Ascending aorta (tissue), 2 donors: ENCODE data around the gene ANKRD40CL. TPM values are rescaled to one million over a fixed set of nuclear protein-coding genes. Genes with fewer than 3 reads are reported as not detected.

Experiments
- DNase-seq, 2 donors: peaks; one replicate each; pipeline ENCODE4 v3.0.0-alpha.2; 2019; ENCODE audit warnings: low spot score in 2 of 2
- H3K27ac ChIP-seq, 2 donors: fragments of 200-600 bp; sonication (generic); one replicate each; pipeline ENCODE4 v1.5.1; 2016 to 2017; ENCODE audit warnings: mild to moderate bottlenecking in 1 of 2
- H3K27me3 ChIP-seq: fragments of 200-600 bp; sonication (generic); one replicate; pipeline ENCODE4 v1.5.1; 2017
- H3K36me3 ChIP-seq, 2 donors: fragments of 200-600 bp; sonication (generic); one replicate each; pipeline ENCODE4 v1.5.1; 2016
- H3K4me1 ChIP-seq, 2 donors: fragments of 200-600 bp; sonication (generic); one replicate each; pipeline ENCODE4 v1.5.1; 2016 to 2017; ENCODE audit warnings: mild to moderate bottlenecking in 1 of 2
- H3K4me3 ChIP-seq, 2 donors: fragments of 200-600 bp; sonication (generic); one replicate each; pipeline ENCODE4 v1.5.1; 2016 to 2017; ENCODE audit warnings: mild to moderate bottlenecking in 1 of 2
- H3K9me3 ChIP-seq, 2 donors: fragments of 200-600 bp; sonication (generic); one replicate each; pipeline ENCODE4 v1.5.1; 2016
- intact Hi-C: fragments of 100-400 bp; cut with DNase I; formaldehyde crosslinking; loops from one replicate; pipeline ENCODE4 v1.15.1; 2023
- total RNA-seq: library from RNA; depleted of rRNA; stranded (reverse); fragments of >200 nt; gene quantifications from one replicate; pipeline ENCODE4 v1.1.0, GENCODE V29; 2016
- TF ChIP-seq, protein P1 (sequence below), 3 experiments: fragments of 200-600 bp in 2 of 3; fragments of 450-650 bp in 1 of 3; sonication (generic) in 2 of 3; IDR thresholded peaks; one replicate each; pipeline ENCODE4 v1.5.1; 2016 to 2019; ENCODE audit warnings: antibody characterized with exemption in 3 of 3, mild to moderate bottlenecking in 1 of 3, moderate library complexity in 1 of 3

ANKRD40CL gene
- total RNA-seq, 1 donor from 2014 or later, result not detected

DNA sequence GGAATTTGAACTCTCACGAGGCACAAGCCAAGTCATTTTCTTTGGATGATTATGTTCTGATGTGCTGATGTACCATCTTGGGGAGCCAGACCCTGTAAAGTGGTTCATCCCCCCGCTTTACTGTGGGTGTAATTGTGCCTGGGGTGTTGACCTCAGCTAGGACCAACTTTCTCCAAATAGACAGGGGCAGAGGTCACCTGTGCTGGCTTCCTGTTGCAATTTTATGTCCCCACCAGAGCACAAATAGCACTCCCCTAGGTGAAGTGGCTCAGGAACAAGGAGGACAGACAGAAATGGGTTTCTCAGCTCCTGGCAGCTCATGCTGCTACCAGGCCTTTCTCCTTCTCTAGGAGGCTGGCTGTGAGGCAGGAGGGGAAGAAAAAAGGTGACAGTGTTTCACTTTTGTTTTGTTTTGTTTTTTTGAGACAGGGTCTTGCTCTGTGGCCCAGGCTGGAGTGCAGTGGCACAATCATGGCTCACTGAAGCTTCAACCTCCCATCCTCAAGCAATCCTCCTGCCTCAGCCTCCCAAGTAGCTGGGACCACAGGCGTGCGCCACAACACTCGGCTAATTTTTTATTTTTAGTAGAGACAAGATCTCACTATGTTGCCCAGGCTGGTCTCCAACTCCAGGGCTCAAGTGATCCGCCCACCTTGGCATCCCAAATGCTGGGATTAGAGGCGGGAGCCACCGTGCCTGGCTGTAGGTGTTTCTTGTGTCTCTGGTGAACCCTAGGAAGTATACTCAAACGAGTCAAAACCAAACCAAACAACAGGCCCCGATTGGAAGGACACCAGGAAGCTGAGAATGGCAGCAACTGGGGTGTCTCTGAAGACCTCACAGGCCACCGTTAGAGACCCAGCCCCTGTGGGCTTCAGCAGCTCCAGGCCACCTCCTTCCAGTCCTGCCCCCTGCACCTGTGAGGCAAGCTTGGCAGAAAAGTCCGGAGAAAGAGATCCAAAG is 35.6 kb upstream of the ANKRD40CL start:
- H3K9me3 ChIP-seq, result no peaks in the 10 kb centered on the region
- no peak for DNase-seq
- H3K27ac ChIP-seq, result no peak overlapping the region
- no peaks in the 10 kb centered on the region for H3K27me3 ChIP-seq
- TF ChIP-seq, protein P1, sequence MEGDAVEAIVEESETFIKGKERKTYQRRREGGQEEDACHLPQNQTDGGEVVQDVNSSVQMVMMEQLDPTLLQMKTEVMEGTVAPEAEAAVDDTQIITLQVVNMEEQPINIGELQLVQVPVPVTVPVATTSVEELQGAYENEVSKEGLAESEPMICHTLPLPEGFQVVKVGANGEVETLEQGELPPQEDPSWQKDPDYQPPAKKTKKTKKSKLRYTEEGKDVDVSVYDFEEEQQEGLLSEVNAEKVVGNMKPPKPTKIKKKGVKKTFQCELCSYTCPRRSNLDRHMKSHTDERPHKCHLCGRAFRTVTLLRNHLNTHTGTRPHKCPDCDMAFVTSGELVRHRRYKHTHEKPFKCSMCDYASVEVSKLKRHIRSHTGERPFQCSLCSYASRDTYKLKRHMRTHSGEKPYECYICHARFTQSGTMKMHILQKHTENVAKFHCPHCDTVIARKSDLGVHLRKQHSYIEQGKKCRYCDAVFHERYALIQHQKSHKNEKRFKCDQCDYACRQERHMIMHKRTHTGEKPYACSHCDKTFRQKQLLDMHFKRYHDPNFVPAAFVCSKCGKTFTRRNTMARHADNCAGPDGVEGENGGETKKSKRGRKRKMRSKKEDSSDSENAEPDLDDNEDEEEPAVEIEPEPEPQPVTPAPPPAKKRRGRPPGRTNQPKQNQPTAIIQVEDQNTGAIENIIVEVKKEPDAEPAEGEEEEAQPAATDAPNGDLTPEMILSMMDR (IDR thresholded peaks at IDR 0.05), result no peak
- H3K4me1 ChIP-seq, result no peaks in the 10 kb centered on the region
- intact Hi-C loops, result no loop called here
- no peak overlapping the region for H3K4me3 ChIP-seq
- H3K36me3 ChIP-seq, result no peaks in the 10 kb centered on the region

- Histone ChIP-seq H3K27me3 (no peaks in the 10 kb centered on the region), H3K36me3 (no peaks in the 10 kb centered on the region), H3K4me1 (no peaks in the 10 kb centered on the region), H3K27ac (no peak overlapping the region), H3K9me3 (no peaks in the 10 kb centered on the region), H3K4me3 (no peak overlapping the region)
- intact Hi-C loops, result no loop called here
- TF ChIP-seq, protein P1 (IDR thresholded peaks at IDR 0.05), result no peak
- no peak for DNase-seq
Measured at GRCh38 chr17:50800196-50800700, 32.9 kb upstream of the ANKRD40CL start.

DNA sequence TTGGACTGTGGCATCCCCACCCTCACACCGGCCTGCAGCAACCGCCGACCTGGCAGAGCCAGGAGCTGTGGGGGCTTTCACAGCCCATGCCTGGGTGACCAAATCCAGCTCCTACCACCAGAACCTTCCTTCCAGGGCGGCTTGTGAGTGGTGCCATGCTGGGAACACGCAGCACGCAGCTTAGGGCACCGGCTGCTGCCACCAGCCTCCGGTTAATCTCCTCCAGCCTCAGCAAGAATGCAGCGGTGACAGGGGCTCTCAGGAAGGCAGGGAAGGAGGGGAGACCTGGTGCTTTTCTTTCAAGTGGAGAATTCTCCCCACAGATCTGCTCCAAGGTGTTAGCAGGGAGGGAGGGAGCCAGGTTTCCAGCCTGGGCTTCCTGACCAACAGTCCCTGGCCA is 32.3 kb upstream of the ANKRD40CL start:
- Histone ChIP-seq H3K27me3 (no peaks in the 10 kb centered on the region), H3K4me3 (no peak overlapping the region), H3K9me3 (no peaks in the 10 kb centered on the region), H3K4me1 (no peaks in the 10 kb centered on the region), H3K27ac (no peak overlapping the region), H3K36me3 (no peaks in the 10 kb centered on the region)
- TF ChIP-seq, protein P1 (IDR thresholded peaks at IDR 0.05), result no peak
- intact Hi-C loops, result no loop called here
- DNase-seq, result no peak

DNA sequence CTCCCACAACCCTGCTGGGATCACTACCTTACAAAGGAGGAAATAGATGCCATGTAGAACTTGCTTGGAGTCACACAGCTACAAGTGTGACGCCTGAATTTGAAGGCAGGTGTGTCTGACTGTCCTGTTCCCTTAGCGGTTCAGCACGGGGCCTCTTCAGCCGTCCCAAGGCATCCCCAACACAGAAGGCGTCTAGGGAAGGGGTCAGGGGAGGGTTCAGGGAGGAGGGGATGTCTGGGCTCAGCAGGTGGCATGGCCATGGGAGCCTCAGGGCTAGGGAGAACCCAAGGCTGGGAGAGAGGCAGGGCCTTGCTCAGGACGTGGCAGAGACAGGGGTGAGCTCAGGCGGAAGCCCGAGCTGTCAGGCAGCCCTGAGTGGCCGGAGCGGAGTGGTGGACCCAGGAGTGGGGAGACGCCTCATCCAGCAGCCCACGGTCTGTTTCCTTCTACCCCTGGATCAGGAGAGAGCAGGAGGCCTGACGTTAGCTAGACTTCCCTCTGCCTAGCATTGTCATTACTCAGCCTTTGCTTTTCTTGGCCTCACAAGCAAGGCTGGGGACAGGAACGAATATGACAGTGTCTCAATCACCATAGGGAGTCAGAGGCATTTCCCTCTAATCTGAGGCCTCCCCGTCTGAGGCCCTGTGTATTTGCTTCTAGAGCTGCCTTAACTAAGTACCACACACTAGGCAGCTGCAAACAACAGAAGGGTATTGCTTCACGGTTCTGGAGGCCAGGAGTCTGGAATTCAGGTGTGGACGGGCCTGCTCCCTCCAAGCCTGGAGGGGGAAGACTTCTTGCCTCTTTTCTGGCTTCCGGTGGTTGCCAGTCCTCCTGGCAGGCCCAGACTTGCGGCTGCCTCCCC is 31.3 kb upstream of the ANKRD40CL start:
- intact Hi-C loops, result no loop called here
- no peak overlapping the region for H3K4me3 ChIP-seq
- H3K9me3 ChIP-seq, result no peaks in the 10 kb centered on the region
- TF ChIP-seq, protein P1 (IDR thresholded peaks at IDR 0.05), result no peak
- H3K27ac ChIP-seq, result peak overlapping the region in 1 of 2 donors; percentile 23
- no peaks in the 10 kb centered on the region for H3K4me1 ChIP-seq
- DNase-seq, result no peak
- H3K27me3 ChIP-seq, result no peaks in the 10 kb centered on the region
- no peaks in the 10 kb centered on the region for H3K36me3 ChIP-seq

GRCh38 chr17:50797135-50797810 is 30.0 kb upstream of the ANKRD40CL start:
- TF ChIP-seq, protein P1 (IDR thresholded peaks at IDR 0.05), result no peak
- intact Hi-C loops, result no loop called here
- Histone ChIP-seq H3K9me3 (no peaks in the 10 kb centered on the region), H3K4me3 (no peak overlapping the region), H3K27me3 (no peaks in the 10 kb centered on the region), H3K27ac (no peak overlapping the region), H3K36me3 (no peaks in the 10 kb centered on the region), H3K4me1 (no peaks in the 10 kb centered on the region)
- no peak for DNase-seq
